ENCODE results near the gene SS18L1.
A peak's percentile ranks its signal among the peaks of the same experiment; 100 is the strongest.

SS18L1 gene

DNA sequence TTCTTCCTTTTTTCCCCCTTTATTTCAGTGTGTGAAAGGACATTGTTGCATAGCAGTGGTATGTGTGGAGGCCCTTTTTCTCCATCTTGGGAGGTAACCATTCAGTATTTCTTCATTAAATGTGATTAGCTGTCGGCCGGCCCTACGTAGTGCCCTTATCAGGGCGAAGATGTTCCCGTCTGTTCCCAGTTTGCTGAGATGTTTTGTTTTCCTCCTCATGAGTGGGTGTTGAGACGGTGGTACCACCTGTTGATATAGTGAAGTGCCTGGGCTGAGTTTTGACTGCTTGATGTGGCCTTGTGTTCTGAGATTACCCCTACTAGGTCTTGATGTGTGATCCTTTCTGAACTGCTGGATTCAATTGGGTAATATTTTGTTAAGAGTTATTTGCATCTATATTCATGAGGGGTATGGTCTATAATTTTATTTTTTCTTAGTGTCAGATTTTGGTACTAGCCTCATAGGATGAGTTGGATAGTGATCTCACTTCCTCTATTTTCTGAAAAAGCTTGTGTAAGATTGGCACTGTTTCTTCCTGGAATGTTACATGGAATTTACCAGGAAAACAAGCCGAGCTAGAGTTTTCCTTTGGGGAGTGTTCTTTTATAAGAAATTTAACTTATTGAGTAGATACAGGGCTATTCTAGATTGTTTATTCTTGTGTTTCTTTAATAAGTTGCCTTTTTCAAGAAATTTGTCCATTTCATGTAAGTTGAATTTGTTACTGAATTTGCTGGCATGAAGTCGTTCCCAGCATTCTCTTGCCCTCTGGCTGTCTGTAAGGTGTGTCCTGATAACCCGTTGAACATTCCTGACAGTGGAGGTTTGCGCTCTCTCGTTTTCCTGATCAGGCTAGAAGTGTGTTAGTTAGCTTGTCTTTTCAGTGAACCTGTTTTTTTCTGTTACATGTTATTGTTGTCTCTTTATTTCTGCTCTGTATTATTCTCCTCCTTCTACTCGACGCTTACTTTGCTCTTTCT is 43.6 kb downstream of the SS18L1 start:
- no peak for DNase-seq (ENCODE audit: low read depth in 1 of 2, low spot score in 1 of 2)
- no peaks in the 10 kb centered on the region for H3K27me3 ChIP-seq (ENCODE audit: insufficient read depth, poor library complexity, severe bottlenecking)
- TF ChIP-seq SPI1 (IDR thresholded peaks at IDR 0.05; ENCODE audit: borderline replicate concordance, low read depth): peak; percentile 85
- TF ChIP-seq GABPA (IDR thresholded peaks at IDR 0.05; ENCODE audit: low read depth): no peak
- no peak overlapping the region for H3K4me3 ChIP-seq (replicated peaks; ENCODE audit: insufficient read depth, low read length)
- peak overlapping the region; percentile 93 for H3K27ac ChIP-seq (replicated peaks)

DNA sequence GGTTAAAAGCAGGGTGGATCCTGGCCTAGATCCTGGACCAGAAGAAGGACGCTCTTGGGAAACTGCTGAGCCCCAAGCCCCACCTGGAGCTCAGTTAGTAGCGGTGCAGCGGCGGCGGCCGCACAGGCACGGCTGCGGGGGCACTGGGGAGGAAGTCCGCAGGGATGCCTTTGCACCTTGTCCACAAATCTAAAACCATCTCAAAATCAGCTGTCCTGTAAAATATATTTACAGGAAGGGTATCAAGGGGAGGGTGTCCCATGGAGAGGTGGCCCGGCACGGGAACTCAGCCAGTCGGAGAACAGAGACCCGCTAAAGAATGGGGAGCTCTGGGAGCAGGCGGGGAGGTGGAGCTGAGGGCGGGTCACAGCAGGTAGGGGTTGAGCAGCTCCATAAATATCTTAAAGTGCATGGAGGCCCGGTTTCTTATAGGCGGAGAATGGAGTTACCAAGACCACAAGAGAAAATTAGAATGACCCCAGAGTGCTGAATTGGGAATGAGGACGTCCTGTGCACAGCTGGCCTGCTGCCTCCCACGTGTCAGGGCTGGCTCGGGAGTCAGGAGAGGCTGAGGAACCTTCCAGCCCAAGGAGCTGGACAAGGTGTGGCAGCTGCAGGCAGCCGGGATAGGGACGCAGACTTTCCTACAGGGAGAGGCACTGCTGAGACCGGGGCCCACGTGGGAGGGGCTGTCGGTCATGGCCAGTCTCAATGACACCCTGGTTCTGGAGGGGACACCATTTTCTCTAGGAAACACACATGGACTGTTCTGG is 47.3 kb downstream of the SS18L1 start:
- Histone ChIP-seq H3K27ac (replicated peaks) (no peak overlapping the region), H3K4me3 (replicated peaks; ENCODE audit: insufficient read depth, low read length) (no peak overlapping the region), H3K27me3 (ENCODE audit: insufficient read depth, poor library complexity, severe bottlenecking) (no peaks in the 10 kb centered on the region)
- TF ChIP-seq, protein P1, sequence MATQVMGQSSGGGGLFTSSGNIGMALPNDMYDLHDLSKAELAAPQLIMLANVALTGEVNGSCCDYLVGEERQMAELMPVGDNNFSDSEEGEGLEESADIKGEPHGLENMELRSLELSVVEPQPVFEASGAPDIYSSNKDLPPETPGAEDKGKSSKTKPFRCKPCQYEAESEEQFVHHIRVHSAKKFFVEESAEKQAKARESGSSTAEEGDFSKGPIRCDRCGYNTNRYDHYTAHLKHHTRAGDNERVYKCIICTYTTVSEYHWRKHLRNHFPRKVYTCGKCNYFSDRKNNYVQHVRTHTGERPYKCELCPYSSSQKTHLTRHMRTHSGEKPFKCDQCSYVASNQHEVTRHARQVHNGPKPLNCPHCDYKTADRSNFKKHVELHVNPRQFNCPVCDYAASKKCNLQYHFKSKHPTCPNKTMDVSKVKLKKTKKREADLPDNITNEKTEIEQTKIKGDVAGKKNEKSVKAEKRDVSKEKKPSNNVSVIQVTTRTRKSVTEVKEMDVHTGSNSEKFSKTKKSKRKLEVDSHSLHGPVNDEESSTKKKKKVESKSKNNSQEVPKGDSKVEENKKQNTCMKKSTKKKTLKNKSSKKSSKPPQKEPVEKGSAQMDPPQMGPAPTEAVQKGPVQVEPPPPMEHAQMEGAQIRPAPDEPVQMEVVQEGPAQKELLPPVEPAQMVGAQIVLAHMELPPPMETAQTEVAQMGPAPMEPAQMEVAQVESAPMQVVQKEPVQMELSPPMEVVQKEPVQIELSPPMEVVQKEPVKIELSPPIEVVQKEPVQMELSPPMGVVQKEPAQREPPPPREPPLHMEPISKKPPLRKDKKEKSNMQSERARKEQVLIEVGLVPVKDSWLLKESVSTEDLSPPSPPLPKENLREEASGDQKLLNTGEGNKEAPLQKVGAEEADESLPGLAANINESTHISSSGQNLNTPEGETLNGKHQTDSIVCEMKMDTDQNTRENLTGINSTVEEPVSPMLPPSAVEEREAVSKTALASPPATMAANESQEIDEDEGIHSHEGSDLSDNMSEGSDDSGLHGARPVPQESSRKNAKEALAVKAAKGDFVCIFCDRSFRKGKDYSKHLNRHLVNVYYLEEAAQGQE (IDR thresholded peaks at IDR 0.05; ENCODE audit: insufficient replicate concordance, low read depth): no peak
- TF ChIP-seq SPI1 (IDR thresholded peaks at IDR 0.05; ENCODE audit: borderline replicate concordance, low read depth) (no peak), GABPA (IDR thresholded peaks at IDR 0.05; ENCODE audit: low read depth) (no peak), POLR2AphosphoS5 (IDR thresholded peaks at IDR 0.05; ENCODE audit: low read depth) (no peak)
- TF ChIP-seq, protein P2, sequence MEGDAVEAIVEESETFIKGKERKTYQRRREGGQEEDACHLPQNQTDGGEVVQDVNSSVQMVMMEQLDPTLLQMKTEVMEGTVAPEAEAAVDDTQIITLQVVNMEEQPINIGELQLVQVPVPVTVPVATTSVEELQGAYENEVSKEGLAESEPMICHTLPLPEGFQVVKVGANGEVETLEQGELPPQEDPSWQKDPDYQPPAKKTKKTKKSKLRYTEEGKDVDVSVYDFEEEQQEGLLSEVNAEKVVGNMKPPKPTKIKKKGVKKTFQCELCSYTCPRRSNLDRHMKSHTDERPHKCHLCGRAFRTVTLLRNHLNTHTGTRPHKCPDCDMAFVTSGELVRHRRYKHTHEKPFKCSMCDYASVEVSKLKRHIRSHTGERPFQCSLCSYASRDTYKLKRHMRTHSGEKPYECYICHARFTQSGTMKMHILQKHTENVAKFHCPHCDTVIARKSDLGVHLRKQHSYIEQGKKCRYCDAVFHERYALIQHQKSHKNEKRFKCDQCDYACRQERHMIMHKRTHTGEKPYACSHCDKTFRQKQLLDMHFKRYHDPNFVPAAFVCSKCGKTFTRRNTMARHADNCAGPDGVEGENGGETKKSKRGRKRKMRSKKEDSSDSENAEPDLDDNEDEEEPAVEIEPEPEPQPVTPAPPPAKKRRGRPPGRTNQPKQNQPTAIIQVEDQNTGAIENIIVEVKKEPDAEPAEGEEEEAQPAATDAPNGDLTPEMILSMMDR (IDR thresholded peaks at IDR 0.05; ENCODE audit: insufficient read depth, low read length): no peak
- DNase-seq (ENCODE audit: low read depth in 1 of 2, low spot score in 1 of 2): no peak

DNA sequence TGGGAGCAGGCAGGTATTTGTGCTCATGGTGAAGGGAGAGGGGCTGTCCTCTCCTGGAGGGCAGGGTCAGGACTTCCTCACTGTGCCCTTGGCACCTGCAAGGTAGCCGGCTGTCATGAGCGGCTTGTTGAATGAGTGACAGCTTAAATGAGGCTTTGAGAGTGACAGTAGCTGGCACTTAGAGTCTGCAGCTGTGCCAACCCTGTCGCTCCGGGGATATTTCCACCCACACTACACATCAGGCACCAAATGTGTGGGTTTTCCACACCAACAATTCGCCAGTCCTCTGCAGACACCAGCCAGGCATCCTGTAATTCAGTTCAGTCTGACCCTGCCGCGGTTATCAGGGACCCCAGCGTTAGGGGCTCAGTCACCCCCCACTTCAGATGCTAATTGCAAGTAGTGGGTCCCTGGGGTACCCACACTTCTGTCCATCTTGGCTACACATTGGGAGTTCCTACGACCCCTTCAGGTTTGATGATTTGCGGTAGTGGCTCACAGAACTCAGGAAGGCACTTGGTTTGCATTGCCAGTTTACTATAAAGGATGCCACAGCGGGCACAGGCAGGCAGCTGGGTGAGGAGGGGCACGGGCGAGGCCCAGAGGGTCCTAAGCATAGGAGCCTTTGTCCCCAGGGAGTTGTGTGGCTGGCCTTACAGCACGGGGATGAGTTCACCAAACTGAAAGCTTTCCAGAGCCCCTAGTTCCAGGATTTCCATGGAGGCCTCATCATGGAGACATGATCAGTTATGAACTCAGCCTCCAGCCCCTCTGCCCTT is 48.4 kb downstream of the SS18L1 start:
- DNase-seq (ENCODE audit: low read depth in 1 of 2, low spot score in 1 of 2): no peak
- TF ChIP-seq POLR2AphosphoS5 (IDR thresholded peaks at IDR 0.05; ENCODE audit: low read depth) (no peak), SPI1 (IDR thresholded peaks at IDR 0.05; ENCODE audit: borderline replicate concordance, low read depth) (no peak), GABPA (IDR thresholded peaks at IDR 0.05; ENCODE audit: low read depth) (no peak)
- TF ChIP-seq, protein P1 (IDR thresholded peaks at IDR 0.05; ENCODE audit: insufficient replicate concordance, low read depth): no peak
- TF ChIP-seq, protein P2 (IDR thresholded peaks at IDR 0.05; ENCODE audit: insufficient read depth, low read length): no peak
- no peak overlapping the region for H3K4me3 ChIP-seq (replicated peaks; ENCODE audit: insufficient read depth, low read length)
- no peak overlapping the region for H3K27ac ChIP-seq (replicated peaks)
- H3K27me3 ChIP-seq (ENCODE audit: insufficient read depth, poor library complexity, severe bottlenecking): no peaks in the 10 kb centered on the region
